GM19351 (cell line): Measurements from ENCODE around the gene CCDC158.
"Not testable (repeated sequence)": the region's sequence is repeated elsewhere in the genome, so short reads cannot be mapped to it uniquely, and the experiment has no call there.

Experiments
- ATAC-seq: cut with Tn5 transposase; IDR thresholded peaks from one replicate; pipeline ENCODE4 v1.9.1; 2021; ENCODE audit warnings: mild to moderate bottlenecking, moderate library complexity; ENCODE audit not compliant: unreplicated experiment

CCDC158 gene

GRCh38 chr4:76373919-76374552, 46.9 kb downstream of the CCDC158 start:
- no peak for ATAC-seq

- ATAC-seq = no peak
Observed at GRCh38 chr4:76366737-76367136, 54.2 kb downstream of the CCDC158 start.

GRCh38 chr4:76365636-76366035, 55.3 kb downstream of the CCDC158 start:
- no peak for ATAC-seq

GRCh38 chr4:76364763-76365162, 56.2 kb downstream of the CCDC158 start:
- no peak for ATAC-seq

- no peak for ATAC-seq
Observed at GRCh38 chr4:76363556-76364290, 57.2 kb downstream of the CCDC158 start.

- ATAC-seq = no peak
Observed at GRCh38 chr4:76361689-76362412, 59.1 kb downstream of the CCDC158 start.

GRCh38 chr4:76359881-76360466, 61.0 kb downstream of the CCDC158 start:
- ATAC-seq = not testable (repeated sequence)

GRCh38 chr4:76357981-76358380, 63.0 kb downstream of the CCDC158 start:
- ATAC-seq = no peak

- ATAC-seq = no peak
Observed at GRCh38 chr4:76354517-76355473, 66.1 kb downstream of the CCDC158 start.

- no peak for ATAC-seq
Observed at GRCh38 chr4:76342803-76343202, 78.1 kb downstream of the CCDC158 start.

- no peak for ATAC-seq
Observed at GRCh38 chr4:76342191-76342590, 78.8 kb downstream of the CCDC158 start.

GRCh38 chr4:76341063-76341462, 79.9 kb downstream of the CCDC158 start:
- ATAC-seq = no peak

- no peak for ATAC-seq
Observed at GRCh38 chr4:76339364-76339763, 81.6 kb downstream of the CCDC158 start.

GRCh38 chr4:76334885-76335284, 86.1 kb downstream of the CCDC158 start:
- ATAC-seq = no peak

- no peak for ATAC-seq
Observed at GRCh38 chr4:76326515-76326914, 94.4 kb downstream of the CCDC158 start.

GRCh38 chr4:76325072-76325471, 95.9 kb downstream of the CCDC158 start:
- no peak for ATAC-seq

- no peak for ATAC-seq
Observed at GRCh38 chr4:76322236-76322635, 98.7 kb downstream of the CCDC158 start.

GRCh38 chr4:76316131-76316530, 104.8 kb downstream of the CCDC158 start:
- no peak for ATAC-seq

- ATAC-seq = no peak
Observed at GRCh38 chr4:76315267-76315918, 105.5 kb downstream of the CCDC158 start.

GRCh38 chr4:76313547-76313946, 107.4 kb downstream of the CCDC158 start:
- no peak for ATAC-seq
